VCaP (cell line): ENCODE measurements around the gene SMIM35.

ENCODE experiments used
- H3K27ac ChIP-seq: fragments of 450-650 bp; 2 replicates; pipeline ENCODE4 v1.5.1; 2017
- TF ChIP-seq, protein P1 (sequence below): fragments of 450-650 bp; conservative IDR thresholded peaks from 2 replicates; pipeline ENCODE4 v1.5.1; 2017; ENCODE audit warnings: mild to moderate bottlenecking, moderate library complexity

The SMIM35 gene

DNA sequence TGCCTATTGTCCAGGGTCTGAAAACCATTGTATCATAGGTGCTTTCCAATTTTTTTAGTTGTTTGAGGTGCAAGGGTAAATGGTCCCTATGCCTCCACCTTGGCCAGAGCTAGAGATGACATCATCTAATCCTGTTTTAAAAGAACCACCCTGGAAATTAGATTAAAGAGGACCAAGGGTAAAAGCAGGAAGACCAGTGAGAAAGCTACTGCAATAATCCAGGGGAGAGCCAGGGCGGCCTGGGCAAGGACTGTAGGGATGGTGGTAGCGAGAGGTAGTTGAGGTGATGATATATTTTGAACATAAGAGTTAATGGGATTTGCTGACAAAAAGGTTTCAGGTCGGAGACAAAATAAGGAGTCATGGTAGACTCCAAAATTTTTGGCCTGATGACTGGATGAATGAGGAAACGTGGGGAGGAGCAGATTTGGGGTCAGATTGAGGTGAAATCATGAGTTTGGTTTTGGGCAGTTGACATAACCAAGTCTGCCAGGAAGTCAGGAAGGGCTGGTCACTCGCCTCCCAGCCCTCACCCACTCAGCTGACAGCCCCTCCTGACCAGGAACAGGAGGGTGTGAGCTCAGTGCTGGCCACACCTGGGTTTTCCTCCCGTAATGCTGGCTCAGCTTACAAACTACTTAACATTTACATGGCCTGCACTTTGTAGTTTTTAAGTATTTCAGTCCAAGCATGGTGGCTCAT, 42.9 kb upstream of the SMIM35 start:
- TF ChIP-seq, protein P1, sequence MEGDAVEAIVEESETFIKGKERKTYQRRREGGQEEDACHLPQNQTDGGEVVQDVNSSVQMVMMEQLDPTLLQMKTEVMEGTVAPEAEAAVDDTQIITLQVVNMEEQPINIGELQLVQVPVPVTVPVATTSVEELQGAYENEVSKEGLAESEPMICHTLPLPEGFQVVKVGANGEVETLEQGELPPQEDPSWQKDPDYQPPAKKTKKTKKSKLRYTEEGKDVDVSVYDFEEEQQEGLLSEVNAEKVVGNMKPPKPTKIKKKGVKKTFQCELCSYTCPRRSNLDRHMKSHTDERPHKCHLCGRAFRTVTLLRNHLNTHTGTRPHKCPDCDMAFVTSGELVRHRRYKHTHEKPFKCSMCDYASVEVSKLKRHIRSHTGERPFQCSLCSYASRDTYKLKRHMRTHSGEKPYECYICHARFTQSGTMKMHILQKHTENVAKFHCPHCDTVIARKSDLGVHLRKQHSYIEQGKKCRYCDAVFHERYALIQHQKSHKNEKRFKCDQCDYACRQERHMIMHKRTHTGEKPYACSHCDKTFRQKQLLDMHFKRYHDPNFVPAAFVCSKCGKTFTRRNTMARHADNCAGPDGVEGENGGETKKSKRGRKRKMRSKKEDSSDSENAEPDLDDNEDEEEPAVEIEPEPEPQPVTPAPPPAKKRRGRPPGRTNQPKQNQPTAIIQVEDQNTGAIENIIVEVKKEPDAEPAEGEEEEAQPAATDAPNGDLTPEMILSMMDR: no peak
- no peak overlapping the region for H3K27ac ChIP-seq

DNA sequence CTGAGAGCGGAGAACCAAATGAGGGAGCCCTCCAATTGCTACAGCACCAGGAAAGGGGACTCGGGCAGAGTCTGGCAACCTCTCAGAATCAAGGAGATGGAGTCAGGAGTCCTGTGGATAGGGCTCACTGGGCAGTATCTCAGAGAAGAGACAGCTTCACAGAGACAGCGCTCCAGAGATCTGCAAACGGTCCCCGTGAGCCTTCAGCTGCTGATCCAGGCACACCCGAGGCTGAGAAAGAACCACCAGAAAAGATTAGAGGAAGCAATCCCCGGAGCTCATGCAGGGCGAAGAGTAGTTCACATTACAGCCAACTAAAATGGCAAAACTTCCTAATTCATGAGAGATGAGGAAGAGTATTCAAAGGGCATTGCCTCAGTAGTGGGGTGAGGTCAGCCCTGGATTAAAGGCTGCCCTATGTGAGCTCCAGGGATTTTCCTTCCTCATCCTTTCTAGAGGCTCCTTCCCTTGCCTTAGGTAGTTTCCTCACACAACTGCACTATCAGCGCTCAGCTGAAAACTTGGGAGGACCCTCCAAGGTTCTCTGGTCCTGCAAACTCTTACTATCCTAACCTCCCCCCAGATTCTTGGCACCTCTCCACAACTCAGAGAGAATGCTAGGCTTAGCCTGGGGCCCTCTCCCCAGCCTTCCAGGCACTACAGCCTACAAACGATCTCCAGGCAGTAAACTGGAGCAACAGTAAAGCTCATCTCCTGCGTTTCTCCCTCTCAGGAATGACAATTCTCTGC, 42.1 kb upstream of the SMIM35 start:
- TF ChIP-seq, protein P1: no peak

GRCh38 chr11:118128310-118128709, 41.5 kb upstream of the SMIM35 start:
- TF ChIP-seq, protein P1: no peak
- H3K27ac ChIP-seq: no peak overlapping the region

More for the DNA sequence above, 42.1 kb upstream of the SMIM35 start:
- no peak overlapping the region for H3K27ac ChIP-seq

DNA sequence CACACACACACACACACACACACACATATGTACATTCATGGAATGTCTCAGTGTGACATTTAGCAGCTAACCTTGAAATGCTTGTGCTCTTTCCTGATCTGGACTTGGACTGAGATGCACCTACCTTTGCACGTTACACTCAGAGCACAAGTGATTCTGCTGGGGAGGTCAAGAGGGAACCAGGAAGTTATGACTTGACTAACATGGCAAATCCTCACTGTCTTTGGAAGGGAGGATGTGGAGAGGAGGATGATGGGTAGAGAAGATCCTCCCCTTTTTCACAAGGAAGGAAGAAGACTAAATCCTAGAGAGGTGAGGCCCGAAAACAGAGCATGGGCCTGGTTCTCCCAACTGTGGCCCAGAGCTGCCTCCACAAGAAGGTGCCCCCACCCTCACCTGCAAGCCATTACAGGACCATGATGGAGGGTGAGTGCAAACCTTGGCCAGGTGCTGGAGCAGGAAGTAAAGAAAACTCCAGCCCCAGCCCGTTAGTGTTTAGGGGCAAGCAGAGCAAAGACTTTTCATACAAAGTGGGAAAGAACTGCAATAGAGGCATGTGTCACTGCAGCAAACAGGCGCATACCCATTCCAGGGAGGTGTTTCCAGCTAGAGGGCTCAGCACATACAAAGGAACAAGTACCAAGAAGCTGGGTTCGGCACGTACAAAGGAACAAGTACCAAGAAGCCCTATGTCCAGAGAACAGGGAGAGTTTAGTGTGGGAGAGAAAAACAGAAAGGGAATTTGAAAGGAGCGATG, 39.5 kb upstream of the SMIM35 start:
- TF ChIP-seq, protein P1: no peak
- H3K27ac ChIP-seq: no peak overlapping the region

GRCh38 chr11:118124929-118125535, 38.3 kb upstream of the SMIM35 start:
- TF ChIP-seq, protein P1: no peak
- no peak overlapping the region for H3K27ac ChIP-seq

GRCh38 chr11:118120793-118121192, 34.0 kb upstream of the SMIM35 start:
- TF ChIP-seq, protein P1: no peak

More at GRCh38 chr11:118120793-118121192, 34.0 kb upstream of the SMIM35 start:
- no peak overlapping the region for H3K27ac ChIP-seq
